GM18511 (cell line): Measurements from ENCODE around the gene TMEM215.

ENCODE experiments used
- ATAC-seq: cut with Tn5 transposase; IDR thresholded peaks from one replicate; pipeline ENCODE4 v1.9.1; 2021; ENCODE audit warnings: mild to moderate bottlenecking, moderate library complexity; ENCODE audit not compliant: unreplicated experiment

Gene TMEM215

GRCh38 chr9:32832346-32832745 lies 49.0 kb downstream of the TMEM215 start:
- ATAC-seq = no peak
